CD4-positive, alpha-beta T cell (primary cell): ENCODE results near the gene EGR2. TPM values are rescaled to one million over a fixed set of nuclear protein-coding genes. Genes with fewer than 3 reads are reported as not detected.

Source experiments
- ATAC-seq: fragments of 200-7000 bp; cut with Tn5 transposase; one replicate; pipeline ENCODE4 v1.10.0; 2022; ENCODE audit warnings: mild to moderate bottlenecking; ENCODE audit not compliant: poor library complexity
- CTCF ChIA-PET: fragments of 350-600 bp; sonication (Branson Sonifier 250); formaldehyde crosslinking; loops from one replicate; lab custom pipeline; 2021; ENCODE audit warnings: antibody characterized with exemption, inconsistent platforms; lab: Charles Lee
- POLR2A ChIA-PET: fragments of 350-600 bp; sonication (Branson Sonifier 250); formaldehyde crosslinking; loops from one replicate; lab custom pipeline; 2021; ENCODE audit warnings: antibody characterized with exemption, inconsistent platforms; lab: Charles Lee
- DNase-seq, 14 experiments: peaks; one replicate each; pipeline ENCODE4 v3.0.0-alpha.2; 2013 to 2020; ENCODE audit warnings: mixed read lengths in 2 of 14
- H3K27ac ChIP-seq, 2 donors: one replicate each; pipeline versions ENCODE4 v1.5.1 to v1.7.0; 2013; ENCODE audit warnings: low read length in 2 of 2, low read depth in 1 of 2, mild to moderate bottlenecking in 1 of 2
- H3K27me3 ChIP-seq, 2 experiments: 1 replicate in 1 of 2; 2 replicates in 1 of 2; pipeline versions ENCODE4 v1.6.1 to v1.7.0; 2013; ENCODE audit warnings: low read length in 2 of 2, control low read depth in 1 of 2, mild to moderate bottlenecking in 1 of 2, moderate library complexity in 1 of 2; ENCODE audit not compliant: insufficient read depth in 2 of 2, control insufficient read depth in 1 of 2
- H3K36me3 ChIP-seq: one replicate; pipeline ENCODE4 v1.6.1; 2013; ENCODE audit warnings: low read length, control low read depth; ENCODE audit not compliant: insufficient read depth
- H3K4me1 ChIP-seq: one replicate; pipeline ENCODE4 v1.6.1; 2013; ENCODE audit warnings: low read length, control low read depth; ENCODE audit not compliant: insufficient read depth
- H3K4me3 ChIP-seq: one replicate; pipeline ENCODE4 v1.5.1; 2013; ENCODE audit warnings: mild to moderate bottlenecking, low read length, moderate library complexity
- H3K9me3 ChIP-seq, 2 experiments: 1 replicate in 1 of 2; 2 replicates in 1 of 2; pipeline versions ENCODE4 v1.6.1 to v1.7.0; 2013; ENCODE audit warnings: low read length in 2 of 2, mild to moderate bottlenecking in 2 of 2, control low read depth in 1 of 2, moderate library complexity in 1 of 2; ENCODE audit not compliant: control insufficient read depth in 1 of 2, insufficient read depth in 1 of 2
- H3K27ac Mint-ChIP-seq: one replicate; pipeline ENCODE4 v1.8.0; 2020; ENCODE audit warnings: mixed read lengths
- H3K27me3 Mint-ChIP-seq: one replicate; pipeline ENCODE4 v1.8.0; 2021; ENCODE audit warnings: mixed read lengths
- H3K36me3 Mint-ChIP-seq: one replicate; pipeline ENCODE4 v1.8.0; 2021; ENCODE audit warnings: low read depth, mixed read lengths
- H3K4me1 Mint-ChIP-seq: one replicate; pipeline ENCODE4 v1.8.0; 2021; ENCODE audit warnings: low read depth, mixed read lengths
- H3K4me3 Mint-ChIP-seq: one replicate; pipeline ENCODE4 v1.8.0; 2020; ENCODE audit warnings: mild to moderate bottlenecking, mixed read lengths
- H3K9me3 Mint-ChIP-seq: one replicate; pipeline ENCODE4 v1.8.0; 2020; ENCODE audit warnings: mixed read lengths
- CTCF ChIP-seq: fragments of 200-600 bp; IDR thresholded peaks from one replicate; pipeline ENCODE4 v1.8.0; 2022; ENCODE audit warnings: antibody characterized with exemption, mild to moderate bottlenecking
- intact Hi-C, 2 experiments: fragments of 100-400 bp; cut with DNase I in 1 of 2; cut with micrococcal nuclease in 1 of 2; formaldehyde crosslinking; loops; one replicate each; pipeline versions ENCODE4 v1.15.1 to v1.9.0; 2023 to 2025; cut with DNase I, micrococcal nuclease
- polyA plus RNA-seq, 2 donors: library from polyadenylated mRNA; unstranded; fragments of 120-200 nt; gene quantifications; one replicate each; pipeline ENCODE4 v1.2.1, GENCODE V29; 2013
- total RNA-seq, 174 experiments: library from RNA in 2 of 174; stranded (reverse) in 2 of 174; gene quantifications; one replicate each; pipeline ENCODE4 v1.2.3 and lab custom pipeline; 2021 to 2026

Gene EGR2
- total RNA-seq, result 1 to 10 TPM; 3.2 to 5.4 TPM
- 0.62 TPM for polyA plus RNA-seq (2013, experiment 1 of 2)
- polyA plus RNA-seq (2013, experiment 2 of 2), result 13.6 TPM
- total RNA-seq (lab: John Stamatoyannopoulos, UW), result 0.06 to 1,505 (median 9.8) reads per million in 172 experiments

DNA sequence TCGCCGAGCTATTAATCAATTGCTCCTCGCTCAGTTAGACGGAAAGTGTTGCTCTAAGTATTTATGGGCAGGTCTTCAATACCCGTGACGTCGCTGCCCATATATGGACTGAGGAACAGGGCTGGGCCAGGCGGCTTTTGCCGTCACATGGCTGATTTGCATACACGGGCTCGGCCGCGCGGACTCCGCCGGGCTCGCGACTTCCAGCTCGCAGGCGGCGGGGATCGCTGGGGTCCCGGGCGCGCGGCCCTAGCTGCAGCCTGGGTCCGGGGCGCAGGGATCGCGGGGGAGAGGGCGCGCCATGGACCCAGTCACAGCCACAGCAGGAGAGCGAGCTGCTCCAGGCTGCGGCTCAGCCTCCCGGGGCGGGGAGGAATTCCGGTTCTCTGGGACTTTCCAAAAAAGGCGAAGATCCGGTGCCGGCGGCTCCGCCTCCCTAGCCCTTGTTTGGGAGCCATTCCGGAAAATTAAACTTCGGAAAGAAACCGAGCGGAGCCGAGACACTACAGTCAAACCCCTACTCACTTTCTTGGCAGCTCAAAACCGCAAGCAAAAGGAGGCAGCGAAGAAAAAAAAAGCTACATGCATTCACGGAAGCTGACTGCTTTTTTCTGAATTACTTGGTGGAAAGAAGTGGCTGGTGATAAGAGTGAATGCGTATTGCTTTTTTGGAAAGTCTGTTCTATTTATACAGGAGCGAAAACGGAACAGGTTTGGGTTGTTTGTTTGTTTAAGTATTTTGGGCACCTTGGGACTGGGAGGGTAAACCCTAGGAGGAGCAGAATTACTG, at the start of gene EGR2:
EGR2 (minus strand) TSS at position 36 of the 790 bp plus-strand sequence. CDS start 337 bp downstream, outside the sequence.
- H3K27me3 ChIP-seq, result peaks cover 36 to 39% of the 10 kb centered on the region in 2 experiments
- H3K4me1 Mint-ChIP-seq, result peaks cover 53% of the 10 kb centered on the region

DNA sequence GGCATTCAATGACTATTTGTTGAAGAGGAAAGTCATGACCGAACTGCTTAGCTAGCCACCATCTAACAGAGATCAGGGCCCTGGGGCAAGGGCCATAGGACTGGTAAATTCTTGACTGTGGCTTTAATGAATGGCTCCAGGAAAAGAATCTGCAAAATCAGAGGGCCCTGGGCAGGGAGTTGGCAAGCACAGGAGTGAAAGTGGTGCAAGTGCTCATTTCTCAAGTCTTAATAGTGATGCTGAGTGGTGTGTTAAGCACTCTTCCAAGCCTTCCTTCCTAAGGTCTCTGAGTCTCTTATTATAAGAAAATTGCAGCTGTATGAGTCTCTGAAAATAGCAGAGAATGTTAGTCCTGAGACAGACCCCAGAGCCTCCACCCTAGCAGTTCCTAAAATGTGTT, 46.3 kb upstream of the EGR2 start:
- intact Hi-C loops, result no loop called here
- H3K36me3 Mint-ChIP-seq, result no peaks in the 10 kb centered on the region
- no peak overlapping the region for H3K4me3 Mint-ChIP-seq
- peaks cover 8% of the 10 kb centered on the region for H3K4me1 Mint-ChIP-seq
- no peaks in the 10 kb centered on the region for H3K9me3 Mint-ChIP-seq
- DNase-seq (no peak), ATAC-seq (no peak)
- H3K4me3 ChIP-seq, result no peak overlapping the region
- no peaks in the 10 kb centered on the region for H3K27me3 ChIP-seq
- ChIA-PET CTCF (no interaction called here), POLR2A (no interaction called here)
- no peak overlapping the region for H3K27ac Mint-ChIP-seq
- TF ChIP-seq CTCF, result no peak
- H3K4me1 ChIP-seq, result no peaks in the 10 kb centered on the region
- H3K27ac ChIP-seq, result no peak overlapping the region
- H3K36me3 ChIP-seq, result no peaks in the 10 kb centered on the region
- H3K9me3 ChIP-seq, result no peaks in the 10 kb centered on the region
- H3K27me3 Mint-ChIP-seq, result no peaks in the 10 kb centered on the region

More for the DNA sequence above, at the start of gene EGR2:
- DNase-seq (peak; percentile 91 to 97 (median 95)), ATAC-seq (peak; percentile 81)
- Mint-ChIP-seq H3K27ac (peak within 1 kb of the TSS; percentile 95), H3K36me3 (peaks cover 11% of the 10 kb centered on the region), H3K4me3 (peak within 1 kb of the TSS; percentile 97), H3K27me3 (peaks cover 55% of the 10 kb centered on the region), H3K9me3 (no peaks in the 10 kb centered on the region)
- H3K9me3 ChIP-seq, result no peaks in the 10 kb centered on the region
- peaks cover 52% of the 10 kb centered on the region for H3K4me1 ChIP-seq
- intact Hi-C loops, result loop anchor here (1.0 to 10.0 kb wide), 15 partner anchors 12 to 912 kb away; partner anchors contain the start of genes NRBF2 (in 2 of the 2), ADO (in 1 of the 2) and ARID5B (in 1 of the 2)
- CTCF ChIA-PET, result interaction anchor here (1.1 to 4.7 kb wide), 8 partner anchors 11 to 223 kb away, joined by 4 to 40 read pairs (median 16); partner anchors contain the start of gene ADO
- no peak for TF ChIP-seq CTCF
- peak within 1 kb of the TSS; percentile 68 for H3K4me3 ChIP-seq
- H3K36me3 ChIP-seq, result no peaks in the 10 kb centered on the region
- peak within 1 kb of the TSS; percentile 70 to 92 for H3K27ac ChIP-seq
- POLR2A ChIA-PET, result interaction anchor here (0.7 to 5.7 kb wide), 25 partner anchors 11 to 916 kb away, joined by 3 to 106 read pairs (median 4); partner anchors contain the start of genes ADO, NRBF2 and REEP3

GRCh38 chr10:62861507-62861906, 45.3 kb upstream of the EGR2 start:
- intact Hi-C loops, result no loop called here
- CTCF ChIA-PET, result no interaction called here
- no peaks in the 10 kb centered on the region for H3K36me3 Mint-ChIP-seq

More at GRCh38 chr10:62861507-62861906, 45.3 kb upstream of the EGR2 start:
- Histone ChIP-seq H3K27ac (no peak overlapping the region), H3K36me3 (no peaks in the 10 kb centered on the region), H3K4me1 (no peaks in the 10 kb centered on the region), H3K4me3 (no peak overlapping the region), H3K27me3 (no peaks in the 10 kb centered on the region), H3K9me3 (no peaks in the 10 kb centered on the region)
- no peak overlapping the region for H3K4me3 Mint-ChIP-seq
- peaks cover 8% of the 10 kb centered on the region for H3K4me1 Mint-ChIP-seq
- H3K27me3 Mint-ChIP-seq, result no peaks in the 10 kb centered on the region
- ATAC-seq (no peak), DNase-seq (no peak)
- TF ChIP-seq CTCF, result no peak
- H3K27ac Mint-ChIP-seq, result no peak overlapping the region
- POLR2A ChIA-PET, result interaction anchor here (0.6 kb wide), 1 partner anchor 36 kb away, joined by 3 read pairs; no protein-coding TSS in a partner anchor
- no peaks in the 10 kb centered on the region for H3K9me3 Mint-ChIP-seq
